IMR-90 (cell line): ENCODE measurements around the gene GGN. TPM values are rescaled to one million over a fixed set of nuclear protein-coding genes. Genes with fewer than 3 reads are reported as not detected.

Source experiments
- ATAC-seq: fragments of 200-7000 bp; cut with Tn5 transposase; 2 replicates; pipeline ENCODE4 v1.9.1; 2020; ENCODE audit warnings: low read depth, mild to moderate bottlenecking, moderate library complexity
- BruUV-seq: library from RNA; stranded (reverse); fragments of 400-500 nt; replicated peaks from 2 replicates; lab custom pipeline; 2021; lab: Mats Ljungman, UMichigan
- CTCF ChIA-PET: fragments of 300-600 bp; formaldehyde crosslinking; extraction: SDS; loops from one replicate; lab custom pipeline; 2021; ENCODE audit warnings: antibody characterized with exemption; lab: Yijun Ruan, JAX
- POLR2A ChIA-PET: fragments of 300-600 bp; sonication (Branson Sonifier 250); formaldehyde crosslinking; loops from one replicate; lab custom pipeline; 2022; ENCODE audit warnings: antibody characterized with exemption; ENCODE audit not compliant: unreplicated experiment; lab: Charles Lee
- DNase-seq: peaks from one replicate; pipeline ENCODE4 v3.0.0; 2013
- H2AFZ ChIP-seq: replicated peaks from 2 replicates; pipeline ENCODE3; 2013; ENCODE audit warnings: low read length, mild to moderate bottlenecking; ENCODE audit not compliant: poor library complexity
- H2AK5ac ChIP-seq: 2 replicates; pipeline ENCODE4 v1.6.1; 2013; ENCODE audit warnings: low read depth, low read length, inconsistent platforms
- H2AK9ac ChIP-seq: replicated peaks from 2 replicates; pipeline ENCODE3; 2013; ENCODE audit warnings: mild to moderate bottlenecking, low read depth, low read length, moderate library complexity; ENCODE audit not compliant: poor library complexity
- H2BK120ac ChIP-seq: 2 replicates; pipeline ENCODE4 v1.6.1; 2013; ENCODE audit warnings: low read depth, low read length, inconsistent platforms
- H2BK15ac ChIP-seq: 3 replicates; pipeline ENCODE4 v1.6.1; 2013; ENCODE audit warnings: low read depth, low read length, inconsistent platforms
- H2BK20ac ChIP-seq: 2 replicates; pipeline ENCODE4 v1.6.1; 2013; ENCODE audit warnings: low read depth, mild to moderate bottlenecking, inconsistent platforms, low read length, moderate library complexity
- H2BK5ac ChIP-seq: 2 replicates; pipeline ENCODE4 v1.6.1; 2013; ENCODE audit warnings: mild to moderate bottlenecking, low read depth, low read length, inconsistent platforms; ENCODE audit not compliant: poor library complexity, severe bottlenecking
- H3K14ac ChIP-seq: replicated peaks from 2 replicates; pipeline ENCODE4 v1.6.1; 2013; ENCODE audit warnings: low read depth, low read length, inconsistent platforms
- H3K18ac ChIP-seq: 2 replicates; pipeline ENCODE4 v1.6.1; 2013; ENCODE audit warnings: low read depth, low read length, control low read depth
- H3K23ac ChIP-seq: 2 replicates; pipeline ENCODE4 v1.6.1; 2013; ENCODE audit warnings: low read depth, low read length, inconsistent platforms
- H3K27ac ChIP-seq: 2 replicates; pipeline ENCODE4 v1.5.1; 2013; ENCODE audit warnings: mild to moderate bottlenecking, control low read depth, low read length; ENCODE audit not compliant: insufficient read depth
- H3K27me3 ChIP-seq: 2 replicates; pipeline ENCODE4 v1.6.1; 2013; ENCODE audit warnings: low read length; ENCODE audit not compliant: control insufficient read depth, insufficient read depth
- H3K36me3 ChIP-seq: 2 replicates; pipeline ENCODE4 v1.6.1; 2013; ENCODE audit warnings: low read length, mixed read lengths; ENCODE audit not compliant: control insufficient read depth, insufficient read depth
- H3K4ac ChIP-seq: 2 replicates; pipeline ENCODE4 v1.6.1; 2013; ENCODE audit warnings: low read depth, low read length, inconsistent platforms
- H3K4me1 ChIP-seq: 2 replicates; pipeline ENCODE4 v1.6.1; 2013; ENCODE audit warnings: low read length, mixed read lengths; ENCODE audit not compliant: control insufficient read depth, insufficient read depth
- H3K4me2 ChIP-seq: 2 replicates; pipeline ENCODE4 v1.6.1; 2013; ENCODE audit warnings: low read depth, mild to moderate bottlenecking, control low read depth, low read length, moderate library complexity
- H3K4me3 ChIP-seq: 2 replicates; pipeline ENCODE4 v1.5.1; 2013; ENCODE audit warnings: low read depth, mild to moderate bottlenecking, control low read depth, low read length, moderate library complexity; ENCODE audit not compliant: insufficient read depth
- H3K56ac ChIP-seq: 2 replicates; pipeline ENCODE4 v1.6.1; 2013; ENCODE audit warnings: low read length, inconsistent platforms; ENCODE audit not compliant: insufficient read depth; ENCODE audit errors: extremely low read depth
- H3K79me1 ChIP-seq, 2 experiments: 2 replicates each; pipeline ENCODE4 v1.6.1; 2013; ENCODE audit warnings: low read length in 2 of 2, inconsistent platforms in 1 of 2, low read depth in 1 of 2
- H3K9ac ChIP-seq: 2 replicates; pipeline ENCODE4 v1.6.1; 2013; ENCODE audit warnings: low read depth, low read length, control low read depth
- H3K9me1 ChIP-seq: 2 replicates; pipeline ENCODE4 v1.6.1; 2013; ENCODE audit warnings: low read length, inconsistent platforms; ENCODE audit not compliant: insufficient read depth
- H3K9me3 ChIP-seq: 2 replicates; pipeline ENCODE4 v1.6.1; 2013; ENCODE audit warnings: low read length; ENCODE audit not compliant: control insufficient read depth, insufficient read depth
- H4K20me1 ChIP-seq: 2 replicates; pipeline ENCODE4 v1.6.1; 2013; ENCODE audit warnings: low read length, inconsistent platforms; ENCODE audit not compliant: insufficient read depth
- H4K5ac ChIP-seq: 2 replicates; pipeline ENCODE4 v1.6.1; 2013; ENCODE audit warnings: mild to moderate bottlenecking, low read depth, low read length, control low read depth
- H4K8ac ChIP-seq, 2 experiments: 2 replicates each; pipeline ENCODE4 v1.6.1; 2013; ENCODE audit warnings: low read depth in 2 of 2, low read length in 2 of 2, control low read depth in 1 of 2, inconsistent platforms in 1 of 2
- H4K91ac ChIP-seq: 2 replicates; pipeline ENCODE4 v1.6.1; 2013; ENCODE audit warnings: low read depth, low read length, inconsistent platforms; ENCODE audit not compliant: insufficient read depth
- CHD1 ChIP-seq: IDR thresholded peaks from 2 replicates; pipeline ENCODE4 v1.6.1; 2012; ENCODE audit warnings: low read depth, low read length, improper control_type of control experiment
- FOS ChIP-seq: fragments of 150-350 bp; IDR thresholded peaks from 2 replicates; pipeline ENCODE4 v1.6.1; 2016; ENCODE audit warnings: low read depth, low read length
- MAFK ChIP-seq: IDR thresholded peaks from 2 replicates; pipeline ENCODE4 v1.6.1; 2012; ENCODE audit warnings: low read depth, low read length, improper control_type of control experiment
- SMC3 ChIP-seq: fragments of 150-350 bp; IDR thresholded peaks from 2 replicates; pipeline ENCODE4 v1.6.1; 2016; ENCODE audit warnings: low read depth, mild to moderate bottlenecking, antibody characterized with exemption, low read length, moderate library complexity
- WGBS, 2 experiments: methylation state at CpG; one replicate each; pipeline versions ENCODE4 v1.1.5 to v1.1.7; 2013; ENCODE audit warnings: missing lambda C conversion rate in 2 of 2; ENCODE audit not compliant: insufficient read length in 1 of 2; ENCODE audit errors: extremely low coverage in 2 of 2; 5-methylcytosine and 5-hydroxymethylcytosine counted together
- dilution Hi-C: fragments of 300-500 bp; cut with HindIII; formaldehyde crosslinking; loops from one replicate; pipeline ENCODE4 v1.14.3; 2018; ENCODE audit warnings: low sequenced_read_pairs; ENCODE audit not compliant: unreplicated experiment
- in situ Hi-C: fragments of 300-500 bp; cut with MboI; formaldehyde crosslinking; loops from 3 replicates; pipeline ENCODE4 v1.14.3; 2019; ENCODE audit warnings: low sequenced_read_pairs, inconsistent platforms, mixed read lengths
- intact Hi-C: fragments of 100-400 bp; cut with micrococcal nuclease; formaldehyde crosslinking; loops from 2 replicates; pipeline ENCODE4 v1.10.0; 2022
- polyA plus RNA-seq, 3 experiments: library from polyadenylated mRNA; depleted of rRNA; stranded (reverse); fragments of >200 nt; gene quantifications; 2 replicates each; pipeline ENCODE4 v1.2.3, GENCODE V29; 2012; ENCODE audit warnings: low replicate concordance in 1 of 3
- total RNA-seq: library from RNA; depleted of rRNA; stranded (reverse); fragments of >200 nt; gene quantifications from 2 replicates; pipeline ENCODE4 v1.2.3, GENCODE V29; 2012

GGN gene
- total and polyA plus RNA-seq, 2 of the 4 experiments (the other 2 are of a cell fraction) = under 0.01 to 0.65 TPM

DNA sequence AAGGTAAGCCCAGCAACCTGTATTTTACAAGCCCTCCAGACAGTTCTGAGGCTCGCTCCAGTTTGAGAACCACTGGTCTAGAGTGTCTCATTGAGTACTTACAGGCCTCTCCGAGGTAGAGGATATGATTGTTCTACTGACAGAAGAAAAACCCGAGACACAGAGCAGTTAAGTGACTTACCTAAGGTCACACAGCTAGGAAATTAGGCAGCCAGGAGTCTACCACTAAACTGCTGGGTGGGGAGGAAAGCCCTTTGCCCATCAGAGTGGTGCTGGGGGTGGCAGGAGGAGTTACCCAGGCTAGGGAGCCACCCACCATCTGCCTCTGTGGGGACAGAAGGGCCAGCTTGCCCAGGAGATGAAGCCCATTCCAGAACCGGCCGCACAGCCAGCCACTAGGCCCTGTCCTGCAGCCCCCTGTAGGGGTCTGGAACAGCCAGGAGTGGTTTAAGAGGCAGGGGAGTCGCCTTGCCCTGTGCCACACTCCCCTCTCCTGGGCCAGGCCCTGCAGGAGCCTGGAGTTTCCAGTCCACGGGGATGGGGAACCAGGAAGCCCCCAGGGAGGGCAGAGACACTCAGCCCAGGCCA is 37.5 kb upstream of the GGN start:
- Histone ChIP-seq H3K14ac (no peak overlapping the region), H3K27me3 (peaks cover 36% of the 10 kb centered on the region), H2BK15ac (no peak overlapping the region), H4K20me1 (no peaks in the 10 kb centered on the region), H3K4me2 (no peak overlapping the region), H3K4ac (no peak overlapping the region), H3K9me3 (no peaks in the 10 kb centered on the region), H2BK120ac (no peak overlapping the region), H4K8ac (no peak overlapping the region), H2BK5ac (no peak overlapping the region), H2AK9ac (no peak overlapping the region), H3K18ac (no peak overlapping the region), H4K5ac (no peak overlapping the region), H3K79me1 (no peaks in the 10 kb centered on the region), H3K4me1 (no peaks in the 10 kb centered on the region), H3K9ac (no peak overlapping the region), H3K4me3 (no peak overlapping the region), H2AFZ (no peak overlapping the region), H3K56ac (no peak overlapping the region), H3K27ac (no peak overlapping the region), H2AK5ac (no peak overlapping the region), H3K9me1 (no peaks in the 10 kb centered on the region), H3K23ac (no peak overlapping the region), H2BK20ac (no peak overlapping the region), H3K36me3 (no peaks in the 10 kb centered on the region), H4K91ac (no peak overlapping the region)
- BruUV-seq = no TSS peak
- intact Hi-C loops = no loop called here
- 20% methylated on average over 2 of the region's 7 CpGs; no CpG with 5 or more reads in 1 of the 2 experiments for WGBS, 2 experiments
- TF ChIP-seq SMC3 (no peak), CHD1 (no peak), FOS (no peak), MAFK (no peak)
- in situ Hi-C loops = no loop called here
- dilution Hi-C loops = no loop called here
- ChIA-PET POLR2A (no interaction called here), CTCF (no interaction called here)
- ATAC-seq (no peak), DNase-seq (no peak)
